Embryonic facial prominence (tissue), 1 donor: ENCODE results near the gene NCKAP5.

Experiments
- DNase-seq: peaks from one replicate; pipeline ENCODE4 v3.0.0-alpha.2; 2016; ENCODE audit errors: extremely low spot score

The NCKAP5 gene

DNA sequence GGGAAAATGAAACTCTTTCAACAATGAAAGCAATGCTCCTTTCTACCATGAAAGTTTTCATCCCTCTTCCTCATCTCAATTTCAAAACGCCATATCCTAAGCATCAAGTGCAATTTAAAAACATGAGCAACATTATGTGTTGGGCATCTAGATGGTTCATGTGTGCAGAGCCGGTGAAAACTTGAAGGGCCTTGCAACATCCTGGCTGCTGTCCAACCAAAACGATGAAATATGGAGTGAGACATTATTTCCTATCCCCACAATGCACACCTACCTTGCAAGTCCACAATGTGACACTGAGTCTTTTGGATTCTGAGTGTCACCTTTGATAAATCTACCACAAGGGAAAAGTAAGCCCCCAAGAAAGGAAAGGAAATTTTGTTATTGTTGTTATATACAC, 110.0 kb downstream of the NCKAP5 start:
- DNase-seq = no peak

- DNase-seq = no peak
Observed at GRCh38 chr2:133457861-133458260, 110.4 kb downstream of the NCKAP5 start.

- DNase-seq = no peak
Observed at GRCh38 chr2:133456971-133457370, 111.3 kb downstream of the NCKAP5 start.

DNA sequence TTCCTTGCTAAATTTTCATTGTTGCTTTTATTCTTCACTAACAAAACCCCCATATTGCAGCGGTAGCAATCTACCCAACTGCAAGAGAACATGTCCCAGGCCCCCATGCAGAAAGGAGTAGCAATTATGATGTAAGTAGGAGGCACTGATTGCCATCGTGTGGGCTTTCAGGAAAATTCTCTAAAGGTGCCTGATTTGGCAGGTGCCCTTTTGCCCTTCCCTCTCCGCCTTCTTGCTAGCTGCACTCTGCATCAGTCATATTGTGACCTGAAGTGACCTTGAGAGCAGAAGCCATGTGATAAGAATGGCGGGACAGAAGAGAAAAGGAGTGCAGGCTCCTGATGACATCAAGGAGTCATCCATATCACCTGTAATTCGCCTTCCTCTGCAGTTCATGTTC, 112.1 kb downstream of the NCKAP5 start:
- no peak for DNase-seq

- DNase-seq = no peak
Observed at GRCh38 chr2:133453032-133453431, 115.2 kb downstream of the NCKAP5 start.

DNA sequence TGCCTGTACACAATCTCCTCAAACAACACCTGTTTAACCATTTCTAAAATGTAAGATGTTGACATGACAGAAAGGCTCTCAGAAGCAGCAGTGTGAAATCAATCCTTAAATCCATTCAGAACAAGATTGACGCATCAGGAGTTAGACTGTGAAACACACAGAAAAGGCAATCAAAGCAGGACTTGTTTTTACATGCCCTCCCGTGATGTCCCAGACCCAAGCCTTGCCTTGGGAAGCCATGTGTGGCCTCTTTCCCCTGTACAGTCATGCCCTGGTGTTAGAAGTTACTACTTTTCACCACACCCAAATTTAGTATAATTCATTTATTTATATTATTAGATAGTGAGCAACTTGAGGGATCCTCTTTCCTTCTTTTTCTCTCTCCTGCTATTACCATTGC, 115.7 kb downstream of the NCKAP5 start:
- no peak for DNase-seq

DNA sequence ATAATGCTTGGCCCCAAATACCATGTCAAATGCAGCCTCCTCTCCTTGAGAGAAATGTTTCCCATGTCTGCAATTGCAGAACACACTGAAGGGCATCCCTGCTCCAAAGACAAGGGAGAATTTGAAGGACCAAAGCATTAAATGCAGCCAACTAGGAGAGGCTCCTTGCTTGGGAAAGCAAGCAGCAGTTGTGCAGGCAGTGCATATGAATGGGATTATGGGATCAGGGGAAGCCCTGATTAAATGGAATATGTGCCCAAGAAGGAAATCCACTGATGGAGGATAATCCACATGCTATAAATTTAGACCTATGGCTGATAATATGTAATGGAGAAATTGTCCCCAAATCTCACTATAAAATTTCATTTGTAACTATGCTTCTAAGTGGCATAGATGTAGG, 116.1 kb downstream of the NCKAP5 start:
- DNase-seq = no peak

DNA sequence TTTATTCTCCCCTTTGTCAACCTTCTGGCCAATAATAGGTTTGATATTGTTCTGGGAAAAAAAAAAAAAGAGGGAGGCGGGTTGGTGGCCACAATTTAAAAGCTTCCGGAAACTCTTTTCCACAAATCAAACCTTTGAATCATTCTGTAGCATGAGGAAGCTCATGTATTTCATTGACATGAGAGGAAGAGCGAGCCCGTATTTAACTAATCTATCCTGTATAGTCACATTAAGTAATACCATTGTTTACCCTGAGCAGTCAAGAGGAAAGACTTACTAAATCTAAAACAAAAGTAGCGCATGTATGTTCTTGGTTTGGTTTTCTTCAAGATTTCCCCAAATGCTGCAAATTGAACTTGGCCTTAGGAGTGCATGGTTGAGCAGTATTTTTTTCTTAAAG, 120.1 kb downstream of the NCKAP5 start:
- DNase-seq = no peak

GRCh38 chr2:133447303-133447702, 121.0 kb downstream of the NCKAP5 start:
- no peak for DNase-seq

DNA sequence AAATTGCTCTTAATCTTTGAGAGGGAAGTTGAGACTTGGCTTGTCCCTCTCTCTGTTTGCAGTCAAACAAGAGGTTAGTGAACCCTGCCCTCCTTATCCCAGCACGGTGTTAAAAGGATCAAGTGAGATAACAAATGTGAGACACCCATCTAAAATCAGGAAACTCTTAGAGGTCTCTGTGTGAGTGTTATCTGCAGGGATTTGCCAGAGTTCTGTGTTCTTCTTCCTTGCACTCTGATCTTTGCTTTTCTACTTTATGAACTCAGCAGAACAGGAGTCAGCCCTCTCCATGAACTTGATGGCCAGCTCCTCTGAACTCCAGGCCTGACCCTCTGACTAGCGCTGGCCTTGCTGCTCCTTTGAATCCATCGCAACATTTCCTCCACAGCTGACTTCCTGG, 123.8 kb downstream of the NCKAP5 start:
- no peak for DNase-seq

DNA sequence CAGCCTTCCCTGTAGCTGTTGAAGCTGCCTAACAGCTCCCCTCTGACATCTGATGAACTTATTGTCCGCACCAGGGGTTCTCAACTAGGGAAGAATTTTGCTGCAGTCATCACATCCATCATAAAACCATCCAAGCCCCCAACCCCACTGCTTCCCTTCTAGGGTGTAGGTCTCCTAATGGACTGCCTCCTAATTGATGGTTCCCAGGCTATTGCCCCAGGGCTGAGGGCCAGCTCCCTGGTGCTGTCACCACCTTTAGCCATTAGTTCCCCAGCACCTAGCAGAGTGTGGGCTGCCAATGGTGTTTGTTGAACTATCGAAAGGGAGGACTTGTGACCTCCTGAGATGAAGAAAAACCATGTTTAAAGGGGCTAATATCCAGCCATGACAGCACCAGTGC, 125.9 kb downstream of the NCKAP5 start:
- no peak for DNase-seq

GRCh38 chr2:133439565-133439920, 128.7 kb downstream of the NCKAP5 start:
- DNase-seq = no peak

DNA sequence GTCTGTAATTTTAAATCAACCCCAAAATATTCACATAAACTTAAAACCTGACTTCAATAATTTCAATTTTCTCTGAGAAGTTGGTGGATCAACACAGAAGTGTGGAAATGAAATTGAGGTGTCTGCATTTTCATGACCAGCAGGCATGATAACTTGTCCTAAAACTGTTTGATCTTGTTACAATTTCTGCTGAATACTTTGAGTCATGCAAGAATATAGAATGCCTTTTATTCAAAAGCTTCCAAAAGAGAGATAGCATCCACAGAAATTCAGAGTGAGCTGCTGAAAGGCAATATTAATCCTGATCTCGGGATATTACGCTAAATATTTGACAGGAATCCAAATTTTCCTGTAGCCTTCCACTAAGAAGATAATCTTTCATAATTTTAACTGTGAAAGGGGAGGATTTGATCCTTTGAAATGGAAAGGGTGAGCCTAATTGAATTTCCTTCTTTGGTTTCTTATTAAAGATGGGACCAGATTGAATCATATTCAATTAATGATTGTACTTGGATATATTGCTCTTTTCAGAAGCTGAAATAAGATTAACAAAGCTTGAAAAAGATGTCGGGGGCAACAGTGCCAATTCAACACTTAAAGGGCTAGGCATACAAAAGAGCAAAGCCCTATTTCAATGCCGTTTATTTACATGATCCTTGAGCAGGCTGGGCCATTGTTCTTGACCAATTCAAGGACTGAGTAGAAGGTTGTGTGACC, 129.3 kb downstream of the NCKAP5 start:
- no peak for DNase-seq

- DNase-seq = no peak
Observed at GRCh38 chr2:133438026-133438425, 130.2 kb downstream of the NCKAP5 start.

- DNase-seq = no peak
Observed at GRCh38 chr2:133437492-133437891, 130.8 kb downstream of the NCKAP5 start.

DNA sequence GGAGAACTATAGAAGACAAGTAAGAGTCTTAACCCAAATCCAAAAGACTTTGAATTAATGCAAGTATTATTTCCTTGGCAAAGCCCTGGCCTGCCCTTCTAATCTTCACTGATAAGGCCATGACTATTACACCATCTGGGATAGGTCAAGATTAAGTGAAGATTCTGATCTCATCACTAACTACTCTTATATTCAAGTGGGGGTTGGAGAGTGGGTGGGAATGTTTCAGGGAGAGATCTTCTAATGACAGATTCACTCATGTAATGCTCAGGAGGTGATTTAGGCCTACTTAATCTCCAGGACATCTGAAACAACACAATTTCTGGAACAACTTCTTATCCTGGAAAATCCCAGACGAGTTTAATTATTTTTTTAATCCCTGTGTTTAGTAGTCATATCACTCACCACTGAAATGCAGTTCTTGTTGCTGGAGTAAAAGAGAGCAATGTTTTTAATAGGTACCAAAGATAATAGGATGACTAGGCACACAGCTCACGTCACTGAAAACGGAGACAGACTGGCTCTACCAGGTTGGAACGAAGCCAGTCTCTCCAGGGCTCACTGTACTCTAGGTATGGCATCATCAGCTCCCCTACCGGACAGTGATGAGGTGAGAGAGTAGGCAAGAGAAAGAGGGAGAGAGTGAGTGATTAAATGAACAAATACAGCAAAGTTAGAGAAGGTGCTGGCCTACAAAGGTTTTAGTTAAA, 133.1 kb downstream of the NCKAP5 start:
- DNase-seq = no peak

GRCh38 chr2:133433455-133434451, 134.5 kb downstream of the NCKAP5 start:
- no peak for DNase-seq

GRCh38 chr2:133432778-133433177, 135.5 kb downstream of the NCKAP5 start:
- DNase-seq = no peak

DNA sequence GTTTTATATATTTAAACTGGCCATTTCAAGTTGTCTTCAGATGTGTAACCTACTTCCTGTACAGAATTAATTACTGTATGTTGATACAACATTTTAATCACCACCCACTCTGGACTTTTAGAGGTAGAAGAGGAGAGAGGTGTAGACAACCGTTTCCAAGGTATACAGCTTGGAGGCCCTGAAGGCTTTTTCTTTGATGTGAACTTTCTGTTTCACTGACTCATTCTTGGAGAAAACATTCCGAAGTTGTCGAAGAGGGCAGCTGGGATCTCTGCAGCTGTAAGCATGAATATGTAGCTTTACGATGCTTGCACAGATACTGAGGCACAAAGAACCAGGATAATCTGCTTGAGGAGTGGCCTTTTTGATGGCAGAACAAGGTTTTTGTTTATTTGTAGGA, 137.0 kb downstream of the NCKAP5 start:
- no peak for DNase-seq

DNA sequence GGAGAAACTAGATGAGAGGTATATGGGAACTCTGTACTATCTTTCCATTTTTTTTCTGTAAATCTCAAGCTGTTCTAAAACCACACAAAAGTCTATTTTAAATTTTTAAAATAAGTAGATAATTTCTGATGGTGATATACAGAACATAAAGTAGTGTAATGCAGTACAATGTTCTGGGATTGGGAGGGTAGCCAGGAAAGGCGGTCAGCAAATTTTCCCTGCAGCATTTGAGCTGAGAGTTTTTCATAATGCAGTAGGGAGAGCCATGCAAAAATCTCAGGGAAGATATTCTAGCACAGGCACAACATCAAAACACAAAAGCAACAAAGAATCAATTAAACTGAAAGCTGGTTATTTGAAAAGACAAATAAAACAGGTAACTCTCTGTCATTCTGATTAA, 141.5 kb downstream of the NCKAP5 start:
- no peak for DNase-seq

DNA sequence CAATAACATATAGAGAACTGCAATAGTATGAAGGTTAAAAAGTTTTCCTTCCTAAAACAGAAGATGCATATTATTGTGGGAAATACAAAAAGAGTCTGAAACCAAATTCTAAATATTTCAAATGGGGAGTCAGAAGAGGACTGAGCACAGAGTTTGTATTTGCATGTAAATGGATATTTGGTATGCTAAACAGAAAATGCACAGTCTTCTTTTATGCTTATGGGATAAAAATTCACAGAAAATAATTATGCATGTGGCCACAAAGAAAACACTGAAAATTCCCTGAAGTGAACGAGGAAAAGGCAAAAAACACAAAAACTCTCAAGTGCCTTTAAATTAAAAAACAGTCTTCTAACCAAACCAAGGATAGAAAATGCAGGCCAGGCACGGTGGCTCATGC, 142.7 kb downstream of the NCKAP5 start:
- DNase-seq = no peak

DNA sequence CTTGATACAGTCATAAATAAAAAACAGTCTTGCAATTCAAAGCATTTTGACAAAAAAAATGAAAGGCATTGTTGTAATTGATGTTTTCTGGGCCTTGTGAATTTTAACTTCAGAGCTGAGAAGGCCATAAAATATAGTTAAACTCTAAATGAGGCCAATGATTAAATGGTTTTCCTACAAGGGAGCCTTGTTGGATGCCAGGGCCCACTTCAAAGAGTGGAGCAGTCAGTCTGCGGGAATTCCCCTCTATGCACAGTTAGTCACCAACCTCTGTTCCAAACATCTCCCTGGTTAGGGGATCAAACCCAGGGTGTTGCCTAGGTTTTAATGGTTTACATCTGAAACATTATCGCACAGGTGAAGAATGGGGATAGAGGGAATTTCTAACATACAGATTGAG, 143.4 kb downstream of the NCKAP5 start:
- DNase-seq = no peak
